ENCODE measurements around the gene LSM5.
"Not testable (repeated sequence)": the region's sequence is repeated elsewhere in the genome, so short reads cannot be mapped to it uniquely, and the experiment has no call there.

The LSM5 gene

GRCh38 chr7:32477649-32477980, 12.6 kb downstream of the LSM5 start:
- no peak for DNase-seq (ENCODE audit: low read depth)

GRCh38 chr7:32476816-32477648, 13.1 kb downstream of the LSM5 start:
- H3K27me3 ChIP-seq (replicated peaks; ENCODE audit: control insufficient read depth, insufficient read depth, low read length): no peaks in the 10 kb centered on the region

More at GRCh38 chr7:32477649-32477980, 12.6 kb downstream of the LSM5 start:
- H3K9me3 ChIP-seq (ENCODE audit: control insufficient read depth, low read length): no peaks in the 10 kb centered on the region
- H3K27me3 ChIP-seq (replicated peaks; ENCODE audit: control insufficient read depth, insufficient read depth, low read length): no peaks in the 10 kb centered on the region
- no peak overlapping the region for H3K9ac ChIP-seq (ENCODE audit: low read length)
- no peak overlapping the region for H3K4me3 ChIP-seq (ENCODE audit: low read length)
- no peaks in the 10 kb centered on the region for H3K36me3 ChIP-seq (ENCODE audit: control insufficient read depth, insufficient read depth, low read length, severe bottlenecking)
- H3K4me1 ChIP-seq (ENCODE audit: control insufficient read depth, insufficient read depth, low read length): peaks cover 4% of the 10 kb centered on the region

GRCh38 chr7:32474008-32474407, 16.2 kb downstream of the LSM5 start:
- H3K4me3 ChIP-seq (ENCODE audit: low read length): no peak overlapping the region
- H3K9me3 ChIP-seq (ENCODE audit: control insufficient read depth, low read length): no peaks in the 10 kb centered on the region
- H3K9ac ChIP-seq (ENCODE audit: low read length): no peak overlapping the region
- H3K27me3 ChIP-seq (replicated peaks; ENCODE audit: control insufficient read depth, insufficient read depth, low read length): no peaks in the 10 kb centered on the region
- no peaks in the 10 kb centered on the region for H3K36me3 ChIP-seq (ENCODE audit: control insufficient read depth, insufficient read depth, low read length, severe bottlenecking)
- peaks cover 4% of the 10 kb centered on the region for H3K4me1 ChIP-seq (ENCODE audit: control insufficient read depth, insufficient read depth, low read length)
- no peak for DNase-seq (ENCODE audit: low read depth)

More at GRCh38 chr7:32476816-32477648, 13.1 kb downstream of the LSM5 start:
- peaks cover 4% of the 10 kb centered on the region for H3K4me1 ChIP-seq (ENCODE audit: control insufficient read depth, insufficient read depth, low read length)
- H3K4me3 ChIP-seq (ENCODE audit: low read length): no peak overlapping the region
- no peaks in the 10 kb centered on the region for H3K9me3 ChIP-seq (ENCODE audit: control insufficient read depth, low read length)
- H3K36me3 ChIP-seq (ENCODE audit: control insufficient read depth, insufficient read depth, low read length, severe bottlenecking): no peaks in the 10 kb centered on the region
- no peak for DNase-seq (ENCODE audit: low read depth)
- H3K9ac ChIP-seq (ENCODE audit: low read length): no peak overlapping the region

- Histone ChIP-seq H3K27me3 (replicated peaks; ENCODE audit: control insufficient read depth, insufficient read depth, low read length) (no peaks in the 10 kb centered on the region), H3K9ac (ENCODE audit: low read length) (no peak overlapping the region), H3K4me3 (ENCODE audit: low read length) (no peak overlapping the region), H3K36me3 (ENCODE audit: control insufficient read depth, insufficient read depth, low read length, severe bottlenecking) (no peaks in the 10 kb centered on the region), H3K9me3 (ENCODE audit: control insufficient read depth, low read length) (no peaks in the 10 kb centered on the region), H3K4me1 (ENCODE audit: control insufficient read depth, insufficient read depth, low read length) (peaks cover 4% of the 10 kb centered on the region)
- DNase-seq (ENCODE audit: low read depth): no peak
Measured at GRCh38 chr7:32472015-32472414, 18.2 kb downstream of the LSM5 start.

GRCh38 chr7:32470871-32471270, 19.3 kb downstream of the LSM5 start:
- no peak for DNase-seq (ENCODE audit: low read depth)
- H3K9ac ChIP-seq (ENCODE audit: low read length): no peak overlapping the region
- no peak overlapping the region for H3K4me3 ChIP-seq (ENCODE audit: low read length)
- H3K36me3 ChIP-seq (ENCODE audit: control insufficient read depth, insufficient read depth, low read length, severe bottlenecking): no peaks in the 10 kb centered on the region
- no peaks in the 10 kb centered on the region for H3K27me3 ChIP-seq (replicated peaks; ENCODE audit: control insufficient read depth, insufficient read depth, low read length)
- peaks cover 4% of the 10 kb centered on the region for H3K4me1 ChIP-seq (ENCODE audit: control insufficient read depth, insufficient read depth, low read length)
- no peaks in the 10 kb centered on the region for H3K9me3 ChIP-seq (ENCODE audit: control insufficient read depth, low read length)

DNA sequence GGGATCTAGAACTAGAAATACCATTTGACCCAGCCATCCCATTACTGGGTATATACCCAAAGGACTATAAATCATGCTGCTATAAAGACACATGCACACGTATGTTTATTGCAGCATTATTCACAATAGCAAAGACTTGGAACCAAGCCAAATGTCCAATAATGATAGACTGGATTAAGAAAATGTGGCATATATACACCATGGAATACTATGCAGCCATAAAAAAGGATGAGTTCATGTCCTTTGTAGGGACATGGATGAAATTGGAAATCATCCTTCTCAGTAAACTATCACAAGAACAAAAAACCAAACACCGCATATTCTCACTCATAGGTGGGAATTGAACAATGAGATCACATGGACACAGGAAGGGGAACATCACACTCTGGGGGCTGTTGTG, 20.2 kb downstream of the LSM5 start:
- not testable (repeated sequence) for H3K4me1 ChIP-seq (ENCODE audit: control insufficient read depth, insufficient read depth, low read length); H3K9me3 ChIP-seq (ENCODE audit: control insufficient read depth, low read length); H3K4me3 ChIP-seq (ENCODE audit: low read length); H3K9ac ChIP-seq (ENCODE audit: low read length); H3K27me3 ChIP-seq (replicated peaks; ENCODE audit: control insufficient read depth, insufficient read depth, low read length); H3K36me3 ChIP-seq (ENCODE audit: control insufficient read depth, insufficient read depth, low read length, severe bottlenecking); DNase-seq (ENCODE audit: low read depth)

DNA sequence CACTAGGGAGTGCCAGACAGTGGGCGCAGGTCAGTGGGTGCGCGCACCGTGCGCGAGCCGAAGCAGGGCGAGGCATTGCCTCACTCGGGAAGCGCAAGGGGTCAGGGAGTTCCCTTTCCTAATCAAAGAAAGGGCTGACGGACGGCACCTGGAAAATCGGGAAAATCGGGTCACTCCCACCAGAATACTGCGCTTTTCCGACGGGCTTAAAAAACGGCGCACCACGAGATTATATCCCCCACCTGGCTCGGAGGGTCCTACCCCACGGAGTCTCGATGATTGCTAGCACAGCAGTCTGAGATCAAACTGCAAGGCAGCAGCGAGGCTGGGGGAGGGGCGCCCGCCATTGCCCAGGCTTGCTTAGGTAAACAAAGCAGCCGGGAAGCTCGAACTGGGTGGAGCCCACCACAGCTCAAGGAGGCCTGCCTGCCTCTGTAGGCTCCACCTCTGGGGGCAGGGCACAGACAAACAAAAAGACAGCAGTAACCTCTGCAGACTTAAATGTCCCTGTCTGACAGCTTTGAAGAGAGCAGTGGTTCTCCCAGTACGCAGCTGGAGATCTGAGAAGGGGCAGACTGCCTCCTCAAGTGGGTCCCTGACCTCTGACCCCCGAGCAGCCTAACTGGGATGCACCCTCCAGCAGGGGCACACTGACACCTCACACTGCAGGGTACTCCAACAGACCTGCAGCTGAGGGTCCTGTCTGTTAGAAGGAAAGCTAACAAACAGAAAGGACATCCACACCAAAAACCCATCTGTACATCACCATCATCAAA, 25.4 kb downstream of the LSM5 start:
- H3K27me3 ChIP-seq (replicated peaks; ENCODE audit: control insufficient read depth, insufficient read depth, low read length): peaks cover 12% of the 10 kb centered on the region
- H3K36me3 ChIP-seq (ENCODE audit: control insufficient read depth, insufficient read depth, low read length, severe bottlenecking); H3K9ac ChIP-seq (ENCODE audit: low read length); DNase-seq (ENCODE audit: low read depth); H3K4me3 ChIP-seq (ENCODE audit: low read length); H3K4me1 ChIP-seq (ENCODE audit: control insufficient read depth, insufficient read depth, low read length); H3K9me3 ChIP-seq (ENCODE audit: control insufficient read depth, low read length): not testable (repeated sequence)

- peaks cover 12% of the 10 kb centered on the region for H3K27me3 ChIP-seq (replicated peaks; ENCODE audit: control insufficient read depth, insufficient read depth, low read length)
- no peaks in the 10 kb centered on the region for H3K4me1 ChIP-seq (ENCODE audit: control insufficient read depth, insufficient read depth, low read length)
- no peak overlapping the region for H3K9ac ChIP-seq (ENCODE audit: low read length)
- DNase-seq (ENCODE audit: low read depth): no peak
- H3K9me3 ChIP-seq (ENCODE audit: control insufficient read depth, low read length): no peaks in the 10 kb centered on the region
- no peaks in the 10 kb centered on the region for H3K36me3 ChIP-seq (ENCODE audit: control insufficient read depth, insufficient read depth, low read length, severe bottlenecking)
- H3K4me3 ChIP-seq (ENCODE audit: low read length): no peak overlapping the region
Measured at GRCh38 chr7:32462977-32463376, 27.2 kb downstream of the LSM5 start.

- Histone ChIP-seq H3K4me3 (ENCODE audit: low read length) (no peak overlapping the region), H3K36me3 (ENCODE audit: control insufficient read depth, insufficient read depth, low read length, severe bottlenecking) (no peaks in the 10 kb centered on the region), H3K9me3 (ENCODE audit: control insufficient read depth, low read length) (no peaks in the 10 kb centered on the region), H3K27me3 (replicated peaks; ENCODE audit: control insufficient read depth, insufficient read depth, low read length) (peaks cover 12% of the 10 kb centered on the region), H3K4me1 (ENCODE audit: control insufficient read depth, insufficient read depth, low read length) (no peaks in the 10 kb centered on the region), H3K9ac (ENCODE audit: low read length) (no peak overlapping the region)
- no peak for DNase-seq (ENCODE audit: low read depth)
Measured at GRCh38 chr7:32462451-32462850, 27.7 kb downstream of the LSM5 start.

DNA sequence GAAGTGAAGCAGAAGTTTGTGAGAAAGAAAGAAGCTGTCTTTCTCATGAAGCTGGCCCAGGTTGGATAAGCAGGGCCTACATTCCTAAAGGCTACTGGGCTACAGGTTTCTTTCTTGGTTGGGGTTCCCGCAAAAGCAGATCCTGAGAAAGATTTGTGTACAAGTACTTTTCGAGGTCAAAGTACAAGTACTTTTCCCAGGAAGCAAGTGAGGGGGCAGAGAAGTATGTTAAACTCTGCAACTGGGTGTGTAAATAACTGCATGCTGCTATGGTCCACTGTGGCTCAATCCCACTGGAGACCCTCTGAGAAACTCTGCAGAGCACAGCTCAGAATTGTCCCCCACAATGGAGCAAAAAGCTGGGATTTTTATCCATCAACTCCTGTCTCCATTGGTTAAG, 28.7 kb downstream of the LSM5 start:
- H3K9ac ChIP-seq (ENCODE audit: low read length): no peak overlapping the region
- no peaks in the 10 kb centered on the region for H3K9me3 ChIP-seq (ENCODE audit: control insufficient read depth, low read length)
- H3K27me3 ChIP-seq (replicated peaks; ENCODE audit: control insufficient read depth, insufficient read depth, low read length): peaks cover 12% of the 10 kb centered on the region
- no peak for DNase-seq (ENCODE audit: low read depth)
- H3K4me1 ChIP-seq (ENCODE audit: control insufficient read depth, insufficient read depth, low read length): no peaks in the 10 kb centered on the region
- H3K36me3 ChIP-seq (ENCODE audit: control insufficient read depth, insufficient read depth, low read length, severe bottlenecking): no peaks in the 10 kb centered on the region
- H3K4me3 ChIP-seq (ENCODE audit: low read length): no peak overlapping the region

GRCh38 chr7:32459788-32460187, 30.4 kb downstream of the LSM5 start:
- no peak for DNase-seq (ENCODE audit: low read depth)

More at GRCh38 chr7:32459788-32460187, 30.4 kb downstream of the LSM5 start:
- peaks cover 12% of the 10 kb centered on the region for H3K27me3 ChIP-seq (replicated peaks; ENCODE audit: control insufficient read depth, insufficient read depth, low read length)
- H3K9ac ChIP-seq (ENCODE audit: low read length): no peak overlapping the region
- no peaks in the 10 kb centered on the region for H3K36me3 ChIP-seq (ENCODE audit: control insufficient read depth, insufficient read depth, low read length, severe bottlenecking)
- no peak overlapping the region for H3K4me3 ChIP-seq (ENCODE audit: low read length)
- H3K9me3 ChIP-seq (ENCODE audit: control insufficient read depth, low read length): no peaks in the 10 kb centered on the region
- no peaks in the 10 kb centered on the region for H3K4me1 ChIP-seq (ENCODE audit: control insufficient read depth, insufficient read depth, low read length)
